DMS 273 treated with DMSO at 0.1 percent for 48 hours (cell line): ENCODE results near the gene IL6R.

ENCODE experiments used
- DNase-seq: peaks from one replicate; lab custom pipeline; 2025; lab: John Stamatoyannopoulos, UW

The IL6R gene

DNA sequence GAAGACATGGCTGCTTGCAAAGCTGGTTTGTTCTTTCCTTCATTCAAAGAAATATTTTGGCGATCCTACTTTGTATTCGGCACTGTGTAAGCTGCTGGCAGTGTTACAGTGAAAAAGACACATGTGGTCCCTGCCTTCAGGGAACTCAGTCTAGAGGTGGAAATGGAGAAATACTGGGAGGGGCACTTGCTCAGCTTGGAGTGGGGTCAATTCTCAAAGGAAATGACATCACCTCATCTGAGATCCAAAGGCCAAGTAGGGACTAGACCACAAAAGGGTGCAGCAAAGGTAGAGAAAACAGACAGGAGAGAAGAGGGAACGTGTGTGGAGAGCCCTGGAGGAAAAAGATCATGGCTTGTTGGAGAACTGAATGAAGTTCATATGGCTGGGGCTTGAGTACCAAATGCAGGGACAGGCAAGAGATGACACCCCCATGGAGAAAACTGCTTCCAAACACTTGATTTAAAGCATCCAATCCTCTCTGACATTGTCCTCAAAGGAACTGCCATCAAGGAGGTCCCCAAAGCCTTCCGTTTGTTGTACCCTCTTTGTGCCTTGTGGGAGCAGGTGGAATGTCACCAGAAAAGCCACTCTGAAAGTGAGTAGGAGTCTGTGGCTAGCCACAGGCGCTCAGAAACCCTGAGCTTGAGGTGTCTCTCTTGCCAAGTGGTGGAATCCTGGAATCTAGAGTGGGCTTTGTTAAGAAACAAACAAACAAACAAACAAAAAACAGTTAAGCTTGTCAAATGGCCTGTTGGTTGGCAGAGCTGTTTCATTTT lies 48.6 kb downstream of the IL6R start:
- DNase-seq, result no peak

- no peak for DNase-seq
Observed at GRCh38 chr1:154454386-154455120, 49.4 kb downstream of the IL6R start.

- DNase-seq, result no peak
Observed at GRCh38 chr1:154456631-154457030, 51.5 kb downstream of the IL6R start.

DNA sequence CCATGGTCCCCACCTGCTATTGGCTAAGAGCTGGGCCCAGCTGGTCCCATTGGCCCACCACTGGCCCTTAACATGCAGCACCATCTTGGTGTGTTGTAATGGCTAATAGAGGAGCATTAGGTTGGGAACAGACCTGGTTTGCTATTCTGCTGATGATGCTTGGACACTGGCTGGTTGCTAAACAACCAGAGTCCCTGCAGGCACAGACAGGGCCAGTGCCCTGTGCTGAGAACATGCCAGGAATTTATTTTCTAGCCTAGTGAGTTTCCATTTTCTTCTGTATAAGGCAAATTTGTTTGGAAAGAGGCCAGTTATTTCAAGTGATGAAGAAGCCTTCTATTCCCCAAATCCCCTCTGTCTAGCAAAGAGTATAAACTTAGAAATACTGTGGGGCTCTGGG lies 53.9 kb downstream of the IL6R start:
- no peak for DNase-seq

GRCh38 chr1:154460695-154461260 lies 55.6 kb downstream of the IL6R start:
- DNase-seq, result no peak

DNA sequence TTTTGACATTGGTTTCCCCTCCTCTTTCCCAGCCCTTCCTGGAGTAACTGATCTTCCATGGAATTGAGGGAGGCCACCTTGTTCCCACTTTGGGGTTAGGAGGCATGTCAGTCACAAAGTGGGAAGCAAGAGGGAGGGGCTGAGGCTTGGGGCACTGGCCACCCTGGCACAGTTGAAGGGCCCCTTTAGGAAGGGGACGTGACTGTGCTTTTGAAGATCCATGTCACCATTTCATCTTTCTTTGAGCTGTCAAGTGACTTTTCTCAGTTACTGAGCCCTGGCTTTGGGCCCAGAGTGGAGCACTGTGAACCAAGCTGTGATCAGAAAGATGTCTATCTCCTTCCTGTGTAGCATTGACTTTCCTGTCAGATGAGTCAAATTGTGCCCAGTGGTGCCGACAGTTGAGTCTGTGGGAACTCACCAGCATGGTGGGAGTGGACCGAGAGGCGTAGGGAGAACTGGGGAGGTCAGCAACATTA lies 58.4 kb downstream of the IL6R start:
- DNase-seq, result no peak

DNA sequence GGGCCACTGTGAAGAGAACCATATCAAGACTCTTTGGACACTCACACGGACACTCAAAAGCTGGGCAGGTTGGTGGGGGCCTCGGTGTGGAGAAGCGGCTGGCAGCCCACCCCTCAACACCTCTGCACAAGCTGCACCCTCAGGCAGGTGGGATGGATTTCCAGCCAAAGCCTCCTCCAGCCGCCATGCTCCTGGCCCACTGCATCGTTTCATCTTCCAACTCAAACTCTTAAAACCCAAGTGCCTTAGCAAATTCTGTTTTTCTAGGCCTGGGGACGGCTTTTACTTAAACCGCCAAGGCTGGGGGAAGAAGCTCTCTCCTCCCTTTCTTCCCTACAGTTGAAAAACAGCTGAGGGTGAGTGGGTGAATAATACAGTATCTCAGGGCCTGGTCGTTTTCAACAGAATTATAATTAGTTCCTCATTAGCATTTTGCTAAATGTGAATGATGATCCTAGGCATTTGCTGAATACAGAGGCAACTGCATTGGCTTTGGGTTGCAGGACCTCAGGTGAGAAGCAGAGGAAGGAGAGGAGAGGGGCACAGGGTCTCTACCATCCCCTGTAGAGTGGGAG lies 60.6 kb downstream of the IL6R start:
- no peak for DNase-seq

- no peak for DNase-seq
Observed at GRCh38 chr1:154466206-154466605, 61.1 kb downstream of the IL6R start.

DNA sequence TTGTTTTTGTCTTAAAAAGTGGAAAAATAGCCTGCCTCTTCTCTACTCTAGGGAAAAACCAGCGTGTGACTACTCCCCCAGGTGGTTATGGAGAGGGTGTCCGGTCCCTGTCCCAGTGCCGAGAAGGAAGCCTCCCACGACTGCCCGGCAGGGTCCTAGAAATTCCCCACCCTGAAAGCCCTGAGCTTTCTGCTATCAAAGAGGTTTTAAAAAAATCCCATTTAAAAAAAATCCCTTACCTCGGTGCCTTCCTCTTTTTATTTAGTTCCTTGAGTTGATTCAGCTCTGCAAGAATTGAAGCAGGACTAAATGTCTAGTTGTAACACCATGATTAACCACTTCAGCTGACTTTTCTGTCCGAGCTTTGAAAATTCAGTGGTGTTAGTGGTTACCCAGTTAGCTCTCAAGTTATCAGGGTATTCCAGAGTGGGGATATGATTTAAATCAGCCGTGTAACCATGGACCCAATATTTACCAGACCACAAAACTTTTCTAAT lies 61.8 kb downstream of the IL6R start:
- no peak for DNase-seq

DNA sequence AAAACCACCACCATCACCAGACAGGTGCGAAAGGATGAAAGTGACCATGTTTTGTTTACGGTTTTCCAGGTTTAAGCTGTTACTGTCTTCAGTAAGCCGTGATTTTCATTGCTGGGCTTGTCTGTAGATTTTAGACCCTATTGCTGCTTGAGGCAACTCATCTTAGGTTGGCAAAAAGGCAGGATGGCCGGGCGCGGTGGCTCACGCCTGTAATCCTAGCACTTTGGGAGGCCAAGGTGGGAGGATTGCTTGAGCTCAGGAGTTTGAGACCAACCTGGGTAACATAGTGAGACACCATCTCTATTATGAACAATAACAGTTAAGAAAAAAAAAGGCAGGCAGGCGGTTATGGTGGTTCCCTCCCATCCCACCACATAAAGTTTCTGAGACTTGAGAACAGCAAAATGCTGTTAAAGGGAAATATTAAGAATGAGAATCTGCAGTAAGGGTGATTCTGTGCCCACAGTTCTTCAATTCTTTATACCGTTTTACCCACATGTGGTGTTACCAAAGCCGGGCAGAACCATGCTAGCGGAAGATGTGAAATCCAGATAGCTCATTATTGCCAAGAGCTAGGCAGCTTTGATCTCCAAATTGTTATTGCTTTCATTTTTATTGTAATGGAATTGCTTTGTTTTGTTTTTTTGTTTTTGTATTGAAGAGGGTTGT lies 62.4 kb downstream of the IL6R start:
- DNase-seq, result no peak

DNA sequence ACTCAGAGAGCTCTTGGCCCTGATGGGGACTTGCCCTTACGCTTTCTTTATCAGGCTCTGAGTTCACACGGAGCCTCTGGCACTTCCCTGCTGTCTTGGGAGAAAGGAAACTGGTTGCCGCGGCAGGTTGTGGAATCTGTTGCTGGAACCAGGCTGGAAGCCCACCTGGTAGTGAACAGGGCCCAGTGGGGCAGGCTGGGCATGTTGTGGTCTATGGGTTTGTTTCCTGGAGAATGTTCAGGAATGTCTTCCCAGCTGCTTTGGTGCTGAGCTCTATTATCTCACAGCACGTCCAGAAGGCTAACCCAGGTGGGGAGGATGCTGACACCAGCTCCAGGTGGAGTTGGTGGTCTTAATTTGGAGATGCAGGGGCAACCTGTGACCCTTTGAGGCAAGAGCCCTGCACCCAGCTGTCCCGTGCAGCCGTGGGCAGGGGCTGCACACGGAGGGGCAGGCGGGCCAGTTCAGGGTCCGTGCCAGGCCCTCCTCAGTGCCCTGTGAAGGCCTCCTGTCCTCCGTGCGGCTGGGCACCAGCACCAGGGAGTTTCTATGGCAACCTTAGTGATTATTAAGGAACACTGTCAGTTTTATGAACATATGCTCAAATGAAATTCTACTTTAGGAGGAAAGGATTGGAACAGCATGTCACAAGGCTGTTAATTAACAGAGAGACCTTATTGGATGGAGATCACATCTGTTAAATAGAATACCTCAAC lies 63.5 kb downstream of the IL6R start:
- DNase-seq, result no peak

GRCh38 chr1:154469844-154470560 lies 64.9 kb downstream of the IL6R start:
- no peak for DNase-seq

DNA sequence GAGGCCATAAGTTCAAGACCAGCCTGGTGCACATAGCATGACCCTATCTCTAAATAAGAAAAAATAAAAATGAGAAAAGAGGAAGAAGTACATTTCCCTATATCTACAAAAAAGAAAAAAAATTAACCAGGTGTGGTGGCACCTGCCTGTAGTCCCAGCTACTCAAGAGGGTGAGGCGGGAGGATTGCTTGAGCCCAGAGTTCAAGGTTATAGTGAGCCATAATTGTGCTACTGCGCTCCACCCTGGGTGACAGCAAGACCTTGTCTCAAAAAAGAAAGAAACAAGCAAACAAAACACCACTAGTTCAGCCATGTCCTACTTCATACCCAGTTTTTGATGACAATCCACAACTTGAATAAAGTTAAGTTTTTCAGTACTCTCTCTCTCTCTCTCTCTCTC lies 66.2 kb downstream of the IL6R start:
- no peak for DNase-seq

DNA sequence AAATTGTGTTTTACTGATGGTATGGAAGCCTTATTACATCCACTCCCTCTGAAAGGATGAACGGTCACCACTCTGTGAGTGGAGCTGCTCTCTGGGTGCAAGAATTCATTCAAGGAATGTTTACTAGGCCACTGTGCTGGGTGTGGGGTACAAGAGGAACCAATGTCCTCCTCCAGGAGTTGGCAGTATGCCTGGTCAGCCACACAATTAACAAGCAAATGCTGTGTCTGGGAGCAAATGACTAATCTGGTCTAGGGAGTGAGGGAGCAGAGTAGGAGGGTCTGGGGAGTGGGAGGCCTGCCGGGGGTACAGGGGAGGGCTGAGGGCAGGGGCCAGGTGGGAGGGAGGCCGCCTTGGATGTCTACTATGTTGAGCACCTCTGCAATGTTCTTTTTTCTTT lies 69.7 kb downstream of the IL6R start:
- no peak for DNase-seq

DNA sequence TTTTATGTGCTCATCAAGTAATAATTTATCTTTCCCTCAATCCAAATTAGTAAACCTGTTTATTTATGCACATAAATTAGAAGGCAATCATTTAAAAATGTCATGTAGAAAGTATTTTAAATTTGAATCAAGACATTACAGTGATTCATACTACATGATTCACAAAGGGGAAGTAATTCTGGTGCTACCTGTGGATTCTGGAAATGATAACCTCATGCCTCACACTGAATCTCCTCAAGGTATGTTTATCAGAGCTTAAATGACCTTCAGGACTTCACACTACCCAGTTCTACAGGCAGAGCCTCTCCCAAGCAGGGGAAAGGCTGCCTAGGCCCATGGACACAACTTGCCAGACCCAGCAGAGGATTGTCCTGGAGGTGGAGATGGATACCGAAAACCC lies 71.6 kb downstream of the IL6R start:
- no peak for DNase-seq

DNA sequence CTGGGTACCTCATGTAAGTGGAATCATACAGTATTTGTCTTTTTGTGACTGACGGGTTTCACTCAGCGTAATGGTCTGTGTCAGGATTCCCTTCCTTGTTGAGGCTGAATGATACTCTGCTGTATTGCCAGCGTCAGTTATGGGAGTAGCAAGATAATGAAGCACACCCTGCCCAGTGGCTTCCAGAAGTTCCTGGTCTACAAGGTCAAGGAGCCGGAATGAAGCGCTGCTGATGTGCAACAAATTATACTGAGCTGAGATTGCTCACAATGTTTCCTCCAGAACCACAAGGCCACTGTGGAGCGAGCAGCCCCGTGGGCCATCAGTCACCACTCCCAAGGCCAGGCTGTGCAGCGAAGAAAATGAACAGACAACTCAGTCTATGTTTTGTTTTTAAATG lies 72.9 kb downstream of the IL6R start:
- DNase-seq, result no peak

DNA sequence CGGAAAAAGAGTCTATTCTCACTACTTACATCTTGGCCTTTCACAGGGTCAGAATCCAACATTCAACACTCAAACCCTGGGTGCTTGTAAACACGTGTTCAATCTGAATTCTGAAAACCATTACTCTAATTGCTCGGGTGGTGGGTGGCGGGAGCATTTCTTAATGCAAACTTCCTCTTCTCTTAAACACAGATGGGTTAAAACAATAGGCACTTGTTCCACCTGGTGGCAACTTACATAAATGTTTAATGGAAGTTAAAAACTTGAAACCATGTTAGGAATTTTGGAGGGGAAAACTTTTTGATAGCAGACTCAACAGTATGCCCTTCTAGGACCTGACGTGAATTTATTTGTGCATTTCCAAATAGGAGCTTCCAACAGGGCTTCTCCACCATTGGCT lies 73.5 kb downstream of the IL6R start:
- no peak for DNase-seq

- DNase-seq, result peak; percentile 76
Observed at GRCh38 chr1:154479764-154480421, 74.8 kb downstream of the IL6R start.

DNA sequence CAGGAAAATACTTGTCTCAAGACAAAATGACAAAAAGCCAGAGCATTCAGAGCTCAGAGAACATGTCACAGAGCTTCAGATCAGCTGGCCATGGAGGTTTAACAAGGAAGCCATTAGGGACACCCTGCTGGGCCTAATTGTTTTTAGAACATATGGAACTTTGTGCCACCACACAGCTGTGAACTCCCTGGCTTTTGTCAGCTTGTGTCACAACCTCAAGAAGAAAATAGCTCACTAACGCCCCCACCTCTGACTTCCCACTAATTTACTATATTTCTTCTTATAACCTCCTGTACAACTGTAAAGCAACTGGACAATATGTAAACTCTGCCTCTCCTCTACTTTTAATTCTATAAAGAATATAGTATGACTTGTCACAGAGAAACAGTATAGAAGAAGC lies 75.9 kb downstream of the IL6R start:
- no peak for DNase-seq
